ENCODE data around the gene PTPRD. TPM values are rescaled to one million over a fixed set of nuclear protein-coding genes. Genes with fewer than 3 reads are reported as not detected.

Gene PTPRD
- total and polyA plus RNA-seq, 9 of the 15 experiments (the other 6 are each of a cell fraction or from before 2014, with no cell fraction given) = 0.11 TPM; not detected in 8

DNA sequence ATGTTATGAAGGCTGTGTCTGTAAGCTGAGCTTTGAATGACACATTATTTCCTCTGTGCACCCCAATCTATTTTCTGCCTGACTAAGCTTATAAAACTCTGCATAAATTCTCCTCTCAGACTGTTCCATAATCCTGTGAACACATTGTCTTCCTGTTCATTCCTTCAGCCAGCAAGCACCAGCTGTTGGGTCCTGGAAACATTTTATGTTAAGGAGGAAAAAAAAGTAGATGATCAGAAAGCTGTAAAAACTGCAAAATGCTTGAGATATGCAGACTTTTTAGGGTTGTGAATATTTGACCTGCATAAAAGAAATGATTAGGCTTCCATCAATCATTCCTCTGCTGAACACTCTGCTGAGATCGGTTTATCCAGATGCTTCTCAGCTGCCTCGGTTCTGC lies 1567.2 kb downstream of the PTPRD start:
- Histone ChIP-seq H3K4me1 (replicated peaks in 1 of 2; ENCODE audit: control insufficient read depth in 2 of 2, insufficient read depth in 2 of 2, low read length in 2 of 2) (no peaks in the 10 kb centered on the region), H3K79me2 (ENCODE audit: control insufficient read depth, insufficient read depth, low read length) (no peaks in the 10 kb centered on the region), H3K9ac (ENCODE audit: insufficient read depth in 1 of 2, low read depth in 2 of 2, low read length in 2 of 2) (no peak overlapping the region), H4K20me1 (replicated peaks; ENCODE audit: control insufficient read depth, insufficient read depth, low read length) (no peaks in the 10 kb centered on the region), H3K9me3 (replicated peaks; ENCODE audit: control insufficient read depth, insufficient read depth, low read depth, low read length) (no peaks in the 10 kb centered on the region), H2AFZ (ENCODE audit: low read depth, low read length) (no peak overlapping the region), H3K27me3 (ENCODE audit: control insufficient read depth in 2 of 2, insufficient read depth in 2 of 2, low read length in 2 of 2) (no peaks in the 10 kb centered on the region), H3K36me3 (ENCODE audit: control insufficient read depth, insufficient read depth, low read length) (no peaks in the 10 kb centered on the region), H3K4me3 (no peak overlapping the region), H3K4me2 (ENCODE audit: insufficient read depth, low read length) (no peak overlapping the region), H3K9me1 (ENCODE audit: control insufficient read depth, insufficient read depth, low read length) (no peaks in the 10 kb centered on the region), H3K27ac (ENCODE audit: extremely low read depth, low read depth, low read length) (no peak overlapping the region)
- intact Hi-C loops (cut with micrococcal nuclease) (no loop called here), in situ Hi-C loops (cut with MboI) (no loop called here)
- FAIRE-seq (no peak), ATAC-seq (no peak), DNase-seq (ENCODE audit: extremely low read depth in 1 of 4, low spot score in 3 of 4) (no peak)
- no peak for TF ChIP-seq ZBTB12 (CRISPR knock-in tag; IDR thresholded peaks at IDR 0.05)
- TF ChIP-seq, protein P1, sequence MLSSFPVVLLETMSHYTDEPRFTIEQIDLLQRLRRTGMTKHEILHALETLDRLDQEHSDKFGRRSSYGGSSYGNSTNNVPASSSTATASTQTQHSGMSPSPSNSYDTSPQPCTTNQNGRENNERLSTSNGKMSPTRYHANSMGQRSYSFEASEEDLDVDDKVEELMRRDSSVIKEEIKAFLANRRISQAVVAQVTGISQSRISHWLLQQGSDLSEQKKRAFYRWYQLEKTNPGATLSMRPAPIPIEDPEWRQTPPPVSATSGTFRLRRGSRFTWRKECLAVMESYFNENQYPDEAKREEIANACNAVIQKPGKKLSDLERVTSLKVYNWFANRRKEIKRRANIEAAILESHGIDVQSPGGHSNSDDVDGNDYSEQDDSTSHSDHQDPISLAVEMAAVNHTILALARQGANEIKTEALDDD (IDR thresholded peaks at IDR 0.05) = no peak
- BruUV-seq (replicated peaks) = no TSS peak
- ChIA-PET POLR2A (no interaction called here), CTCF (ENCODE audit: low intra/inter-chr PET ratio) (no interaction called here)
- WGBS (ENCODE audit: insufficient coverage, low coverage, missing lambda C conversion rate) = 0% methylated on average over 2 of the region's 2 CpGs

DNA sequence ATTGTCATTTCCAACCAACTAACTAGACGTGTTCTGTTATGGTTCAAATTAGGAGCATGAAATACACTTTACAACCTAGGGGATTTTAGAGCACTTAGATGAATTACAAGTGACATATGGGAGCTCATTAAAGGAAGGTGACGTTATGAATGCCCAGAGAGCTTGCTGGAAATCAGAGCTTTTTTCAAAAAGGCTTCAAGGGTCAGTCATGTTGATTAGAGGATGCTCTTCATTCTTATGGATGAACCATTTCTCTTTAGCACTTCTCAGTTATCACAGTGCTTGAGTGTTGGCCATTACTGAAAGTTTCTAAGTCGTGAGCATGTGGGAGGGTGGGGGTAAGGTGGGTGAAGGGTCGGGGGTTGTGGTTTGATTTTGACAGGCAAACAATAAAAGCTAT lies 1567.7 kb downstream of the PTPRD start:
- TF ChIP-seq KAT8 (IDR thresholded peaks at IDR 0.05; ENCODE audit: low read depth) = no peak
- no peak for TF ChIP-seq ZNF644 (tag; IDR thresholded peaks at IDR 0.05; ENCODE audit: low read depth)
- no peak for TF ChIP-seq ZNF75A (CRISPR knock-in tag; IDR thresholded peaks at IDR 0.05)
- TF ChIP-seq, protein P2, sequence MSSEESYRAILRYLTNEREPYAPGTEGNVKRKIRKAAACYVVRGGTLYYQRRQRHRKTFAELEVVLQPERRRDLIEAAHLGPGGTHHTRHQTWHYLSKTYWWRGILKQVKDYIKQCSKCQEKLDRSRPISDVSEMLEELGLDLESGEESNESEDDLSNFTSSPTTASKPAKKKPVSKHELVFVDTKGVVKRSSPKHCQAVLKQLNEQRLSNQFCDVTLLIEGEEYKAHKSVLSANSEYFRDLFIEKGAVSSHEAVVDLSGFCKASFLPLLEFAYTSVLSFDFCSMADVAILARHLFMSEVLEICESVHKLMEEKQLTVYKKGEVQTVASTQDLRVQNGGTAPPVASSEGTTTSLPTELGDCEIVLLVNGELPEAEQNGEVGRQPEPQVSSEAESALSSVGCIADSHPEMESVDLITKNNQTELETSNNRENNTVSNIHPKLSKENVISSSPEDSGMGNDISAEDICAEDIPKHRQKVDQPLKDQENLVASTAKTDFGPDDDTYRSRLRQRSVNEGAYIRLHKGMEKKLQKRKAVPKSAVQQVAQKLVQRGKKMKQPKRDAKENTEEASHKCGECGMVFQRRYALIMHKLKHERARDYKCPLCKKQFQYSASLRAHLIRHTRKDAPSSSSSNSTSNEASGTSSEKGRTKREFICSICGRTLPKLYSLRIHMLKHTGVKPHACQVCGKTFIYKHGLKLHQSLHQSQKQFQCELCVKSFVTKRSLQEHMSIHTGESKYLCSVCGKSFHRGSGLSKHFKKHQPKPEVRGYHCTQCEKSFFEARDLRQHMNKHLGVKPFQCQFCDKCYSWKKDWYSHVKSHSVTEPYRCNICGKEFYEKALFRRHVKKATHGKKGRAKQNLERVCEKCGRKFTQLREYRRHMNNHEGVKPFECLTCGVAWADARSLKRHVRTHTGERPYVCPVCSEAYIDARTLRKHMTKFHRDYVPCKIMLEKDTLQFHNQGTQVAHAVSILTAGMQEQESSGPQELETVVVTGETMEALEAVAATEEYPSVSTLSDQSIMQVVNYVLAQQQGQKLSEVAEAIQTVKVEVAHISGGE (CRISPR knock-in tag; IDR thresholded peaks at IDR 0.05) = no peak
- no peak for TF ChIP-seq KLF6 (CRISPR knock-in tag; IDR thresholded peaks at IDR 0.05; ENCODE audit: borderline replicate concordance)
- TF ChIP-seq MCM3 (IDR thresholded peaks at IDR 0.05) = no peak
- TF ChIP-seq CREB1 (IDR thresholded peaks at IDR 0.05) = no peak
- TF ChIP-seq CREB1 (CRISPR knock-in tag; IDR thresholded peaks at IDR 0.05) = no peak
- no peak for TF ChIP-seq USF1 (CRISPR knock-in tag; IDR thresholded peaks at IDR 0.05)
- H3K4me3 ChIP-seq = no peak overlapping the region
- WGBS (ENCODE audit: insufficient coverage, low coverage, missing lambda C conversion rate) = 0% methylated on average over 4 of the region's 4 CpGs
- H3K4me2 ChIP-seq (ENCODE audit: insufficient read depth, low read length) = no peak overlapping the region
- DNase-seq (ENCODE audit: extremely low read depth in 1 of 4, low spot score in 3 of 4) (no peak), FAIRE-seq (no peak), ATAC-seq (no peak)
- H4K20me1 ChIP-seq (replicated peaks; ENCODE audit: control insufficient read depth, insufficient read depth, low read length) = no peaks in the 10 kb centered on the region
- ChIA-PET CTCF (ENCODE audit: low intra/inter-chr PET ratio) (no interaction called here), POLR2A (no interaction called here)
- no peaks in the 10 kb centered on the region for H3K27me3 ChIP-seq (ENCODE audit: control insufficient read depth in 2 of 2, insufficient read depth in 2 of 2, low read length in 2 of 2)
- no peak overlapping the region for H3K9ac ChIP-seq (ENCODE audit: insufficient read depth in 1 of 2, low read depth in 2 of 2, low read length in 2 of 2)
- in situ Hi-C loops (cut with MboI) = no loop called here
- H3K9me1 ChIP-seq (ENCODE audit: control insufficient read depth, insufficient read depth, low read length) = no peaks in the 10 kb centered on the region
- H3K79me2 ChIP-seq (ENCODE audit: control insufficient read depth, insufficient read depth, low read length) = no peaks in the 10 kb centered on the region
- no peaks in the 10 kb centered on the region for H3K4me1 ChIP-seq (replicated peaks in 1 of 2; ENCODE audit: control insufficient read depth in 2 of 2, insufficient read depth in 2 of 2, low read length in 2 of 2)
- BruUV-seq (replicated peaks) = no TSS peak
- intact Hi-C loops (cut with micrococcal nuclease) = no loop called here
- no peaks in the 10 kb centered on the region for H3K9me3 ChIP-seq (replicated peaks; ENCODE audit: control insufficient read depth, insufficient read depth, low read depth, low read length)
- H3K27ac ChIP-seq (ENCODE audit: extremely low read depth, low read depth, low read length) = no peak overlapping the region
- H2AFZ ChIP-seq (ENCODE audit: low read depth, low read length) = no peak overlapping the region
- no peaks in the 10 kb centered on the region for H3K36me3 ChIP-seq (ENCODE audit: control insufficient read depth, insufficient read depth, low read length)
